Activated naive CD4-positive, alpha-beta T cell treated with anti-CD3 and anti-CD28 coated beads for 36 hours (primary cell): ENCODE data around the gene CHST15. TPM values are rescaled to one million over a fixed set of nuclear protein-coding genes. Genes with fewer than 3 reads are reported as not detected.

Experiments
- CTCF ChIA-PET: fragments of 350-600 bp; sonication (Branson Sonifier 250); formaldehyde crosslinking; loops from one replicate; lab custom pipeline; 2021; ENCODE audit warnings: antibody characterized with exemption; lab: Charles Lee
- DNase-seq: peaks from one replicate; pipeline ENCODE4 v3.0.0-alpha.2; 2020
- H3K27ac Mint-ChIP-seq: one replicate; pipeline ENCODE4 v1.8.0; 2021; ENCODE audit warnings: mild to moderate bottlenecking, mixed read lengths
- H3K27me3 Mint-ChIP-seq: one replicate; pipeline ENCODE4 v1.8.0; 2021; ENCODE audit warnings: low read depth, mixed read lengths
- H3K36me3 Mint-ChIP-seq: one replicate; pipeline ENCODE4 v1.8.0; 2021; ENCODE audit warnings: low read depth, mixed read lengths
- H3K4me1 Mint-ChIP-seq: one replicate; pipeline ENCODE4 v1.8.0; 2021; ENCODE audit warnings: low read depth, mixed read lengths
- H3K4me3 Mint-ChIP-seq: one replicate; pipeline ENCODE4 v1.8.0; 2021; ENCODE audit warnings: mild to moderate bottlenecking, moderate library complexity, mixed read lengths
- H3K9me3 Mint-ChIP-seq: one replicate; pipeline ENCODE4 v1.8.0; 2021; ENCODE audit warnings: mixed read lengths
- intact Hi-C: fragments of 100-400 bp; cut with micrococcal nuclease; formaldehyde crosslinking; loops from one replicate; pipeline ENCODE4 v1.15.1; 2023
- total RNA-seq, 2 experiments: library from RNA; stranded (reverse); gene quantifications; one replicate each; pipeline ENCODE4 v1.2.3, GENCODE V29; 2021

CHST15 gene
- total RNA-seq, 2 experiments from 2014 or later = 0.47 to 0.50 TPM

DNA sequence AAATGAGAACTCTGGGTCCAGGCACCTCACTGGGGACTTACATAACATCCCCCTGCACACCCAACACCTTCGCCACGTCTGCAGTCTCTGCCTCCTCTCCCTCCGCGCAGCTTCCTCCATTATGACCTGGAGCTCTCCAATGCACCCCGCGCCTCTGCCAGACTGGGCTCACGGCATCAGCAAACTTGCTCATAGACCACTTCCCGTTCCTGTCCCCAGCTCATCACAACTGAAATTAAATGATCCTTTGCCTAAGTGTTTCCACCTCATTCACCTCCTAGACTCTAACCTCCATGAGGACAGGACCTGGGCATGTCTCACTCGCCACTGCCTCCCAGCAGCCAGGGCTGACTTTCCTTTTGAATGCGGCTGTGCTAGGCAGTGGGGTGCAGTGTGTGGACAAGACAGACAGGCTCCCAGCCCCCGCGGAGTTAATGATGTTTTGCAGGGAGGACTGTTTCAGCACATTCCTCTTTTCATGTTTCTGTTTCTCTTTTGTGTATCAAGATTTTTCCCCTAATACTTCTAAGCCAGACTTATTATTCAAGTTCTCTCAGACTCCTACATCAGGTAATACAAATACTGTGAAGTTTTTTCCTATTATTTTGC lies 18.8 kb downstream of the CHST15 start:
- peaks cover 10% of the 10 kb centered on the region for H3K4me1 Mint-ChIP-seq
- intact Hi-C loops = no loop called here
- no peaks in the 10 kb centered on the region for H3K9me3 Mint-ChIP-seq
- H3K36me3 Mint-ChIP-seq = no peaks in the 10 kb centered on the region
- peak; percentile 48 for DNase-seq
- no peak overlapping the region for H3K27ac Mint-ChIP-seq
- H3K27me3 Mint-ChIP-seq = peaks cover 2% of the 10 kb centered on the region
- CTCF ChIA-PET = interaction anchor here (1.3 kb wide), 1 partner anchor 79 kb away, joined by 3 read pairs; no protein-coding TSS in a partner anchor
- no peak overlapping the region for H3K4me3 Mint-ChIP-seq

DNA sequence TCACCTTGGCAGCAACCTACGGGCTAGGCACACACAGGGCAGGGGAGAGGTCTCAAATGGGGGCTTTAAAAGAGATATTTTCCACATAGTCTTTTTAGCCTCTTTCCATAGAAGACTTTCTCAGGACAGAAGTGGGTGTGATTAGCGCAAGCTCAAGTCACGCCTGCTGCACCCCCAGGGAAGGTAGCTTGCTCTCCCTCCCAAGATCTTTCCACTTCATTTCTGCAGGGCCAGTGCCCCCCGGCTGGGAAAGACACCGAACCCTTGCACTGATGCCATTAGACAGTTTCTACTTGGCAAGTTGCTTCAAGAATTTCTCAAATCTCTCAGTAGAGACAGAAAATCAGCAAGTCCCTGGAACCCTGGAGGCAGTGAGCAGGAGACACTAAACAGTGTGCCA lies 19.4 kb downstream of the CHST15 start:
- DNase-seq = no peak
- Mint-ChIP-seq H3K4me1 (peaks cover 10% of the 10 kb centered on the region), H3K9me3 (no peaks in the 10 kb centered on the region), H3K27ac (no peak overlapping the region), H3K27me3 (peaks cover 2% of the 10 kb centered on the region), H3K36me3 (no peaks in the 10 kb centered on the region), H3K4me3 (no peak overlapping the region)
- CTCF ChIA-PET = interaction anchor here (1.3 kb wide), 1 partner anchor 78 kb away, joined by 3 read pairs; no protein-coding TSS in a partner anchor
- intact Hi-C loops = no loop called here

DNA sequence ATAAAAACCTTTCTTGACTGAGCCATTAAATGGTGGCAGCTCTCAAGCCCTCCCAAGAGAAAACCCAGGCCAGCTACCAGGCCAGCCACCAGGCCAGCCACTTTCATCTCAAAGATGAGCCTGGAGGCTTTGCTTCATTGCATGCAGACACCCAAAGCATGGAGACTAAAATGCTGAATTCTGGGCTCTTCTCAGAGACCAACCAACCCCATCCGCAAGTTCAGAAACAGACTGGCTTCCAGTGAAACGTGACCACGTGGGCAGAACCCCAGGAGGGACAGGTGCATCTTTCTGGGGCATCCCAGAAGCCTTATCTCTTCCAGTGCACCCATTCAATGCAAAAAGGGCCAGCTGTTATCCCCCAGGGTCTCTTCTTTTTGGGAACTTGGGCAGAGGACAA lies 20.9 kb downstream of the CHST15 start:
- peaks cover 10% of the 10 kb centered on the region for H3K4me1 Mint-ChIP-seq
- H3K4me3 Mint-ChIP-seq = no peak overlapping the region
- H3K9me3 Mint-ChIP-seq = no peaks in the 10 kb centered on the region
- peaks cover 2% of the 10 kb centered on the region for H3K27me3 Mint-ChIP-seq
- no peak for DNase-seq
- H3K27ac Mint-ChIP-seq = no peak overlapping the region
- no peaks in the 10 kb centered on the region for H3K36me3 Mint-ChIP-seq
- CTCF ChIA-PET = no interaction called here
- intact Hi-C loops = no loop called here

DNA sequence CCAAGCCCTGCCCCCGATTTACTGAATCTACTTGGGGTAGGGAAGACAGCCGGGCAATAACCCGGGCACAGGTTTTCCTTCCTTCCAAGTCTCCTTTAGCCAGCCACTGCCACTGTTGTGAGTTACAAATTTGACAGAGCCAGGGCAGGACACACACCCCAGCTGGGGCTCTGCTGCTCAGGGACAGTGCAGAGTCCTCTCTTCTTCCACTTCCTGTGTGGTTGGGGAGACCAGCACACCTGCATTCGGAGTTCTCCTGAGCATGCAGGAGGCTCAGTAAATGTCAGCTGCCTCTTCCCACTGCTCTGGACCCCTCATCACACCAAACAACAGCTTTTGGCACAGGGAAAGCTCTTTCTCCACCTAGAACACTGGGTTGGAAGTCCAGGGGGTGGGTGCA lies 21.3 kb downstream of the CHST15 start:
- no peak overlapping the region for H3K27ac Mint-ChIP-seq
- intact Hi-C loops = no loop called here
- H3K4me3 Mint-ChIP-seq = no peak overlapping the region
- CTCF ChIA-PET = no interaction called here
- no peaks in the 10 kb centered on the region for H3K9me3 Mint-ChIP-seq
- DNase-seq = no peak
- H3K4me1 Mint-ChIP-seq = peaks cover 10% of the 10 kb centered on the region
- H3K36me3 Mint-ChIP-seq = no peaks in the 10 kb centered on the region
- H3K27me3 Mint-ChIP-seq = peaks cover 2% of the 10 kb centered on the region

DNA sequence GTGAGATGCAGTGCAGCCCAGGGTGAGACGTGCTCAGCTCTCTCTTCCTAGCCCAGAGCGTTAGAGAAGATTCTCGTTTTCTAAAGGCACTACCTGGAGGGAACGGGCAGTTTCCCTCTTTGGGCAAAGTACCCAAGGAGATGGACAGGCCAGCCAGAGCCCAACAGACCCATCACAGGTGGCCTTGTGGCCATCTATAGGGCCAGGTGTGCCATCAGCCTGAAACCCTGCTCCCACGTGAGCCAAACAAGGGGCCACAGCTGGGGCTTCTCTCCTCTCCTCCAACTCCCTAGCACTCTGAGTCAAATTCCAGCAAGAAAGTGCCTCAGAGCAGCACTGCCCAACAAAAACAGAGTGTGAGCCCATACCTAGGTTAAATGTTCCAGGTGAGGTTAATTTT lies 22.3 kb downstream of the CHST15 start:
- no peak for DNase-seq
- Mint-ChIP-seq H3K27ac (no peak overlapping the region), H3K36me3 (no peaks in the 10 kb centered on the region), H3K9me3 (no peaks in the 10 kb centered on the region), H3K4me1 (peaks cover 17% of the 10 kb centered on the region), H3K27me3 (peaks cover 4% of the 10 kb centered on the region), H3K4me3 (no peak overlapping the region)
- intact Hi-C loops = no loop called here
- CTCF ChIA-PET = no interaction called here

DNA sequence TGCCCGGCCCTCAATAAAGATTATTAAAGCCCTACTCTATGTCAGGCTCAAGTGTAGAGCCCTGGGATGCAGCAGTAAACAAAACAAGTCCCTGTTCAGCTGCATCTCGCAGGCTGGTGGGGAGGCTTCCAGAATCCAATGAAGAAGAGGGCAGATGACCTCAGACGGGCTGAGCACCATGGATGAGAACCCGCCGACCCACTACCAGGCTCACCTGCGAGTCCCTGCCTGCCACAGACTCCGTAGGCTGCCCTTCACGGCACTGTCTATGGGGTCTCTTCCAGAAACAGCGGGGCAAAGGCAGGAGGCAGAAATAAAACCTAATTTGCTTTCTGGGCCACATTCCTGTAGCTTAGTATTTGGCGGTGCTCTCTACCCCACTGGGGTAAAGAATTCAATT lies 22.7 kb downstream of the CHST15 start:
- no peaks in the 10 kb centered on the region for H3K9me3 Mint-ChIP-seq
- CTCF ChIA-PET = no interaction called here
- intact Hi-C loops = no loop called here

DNA sequence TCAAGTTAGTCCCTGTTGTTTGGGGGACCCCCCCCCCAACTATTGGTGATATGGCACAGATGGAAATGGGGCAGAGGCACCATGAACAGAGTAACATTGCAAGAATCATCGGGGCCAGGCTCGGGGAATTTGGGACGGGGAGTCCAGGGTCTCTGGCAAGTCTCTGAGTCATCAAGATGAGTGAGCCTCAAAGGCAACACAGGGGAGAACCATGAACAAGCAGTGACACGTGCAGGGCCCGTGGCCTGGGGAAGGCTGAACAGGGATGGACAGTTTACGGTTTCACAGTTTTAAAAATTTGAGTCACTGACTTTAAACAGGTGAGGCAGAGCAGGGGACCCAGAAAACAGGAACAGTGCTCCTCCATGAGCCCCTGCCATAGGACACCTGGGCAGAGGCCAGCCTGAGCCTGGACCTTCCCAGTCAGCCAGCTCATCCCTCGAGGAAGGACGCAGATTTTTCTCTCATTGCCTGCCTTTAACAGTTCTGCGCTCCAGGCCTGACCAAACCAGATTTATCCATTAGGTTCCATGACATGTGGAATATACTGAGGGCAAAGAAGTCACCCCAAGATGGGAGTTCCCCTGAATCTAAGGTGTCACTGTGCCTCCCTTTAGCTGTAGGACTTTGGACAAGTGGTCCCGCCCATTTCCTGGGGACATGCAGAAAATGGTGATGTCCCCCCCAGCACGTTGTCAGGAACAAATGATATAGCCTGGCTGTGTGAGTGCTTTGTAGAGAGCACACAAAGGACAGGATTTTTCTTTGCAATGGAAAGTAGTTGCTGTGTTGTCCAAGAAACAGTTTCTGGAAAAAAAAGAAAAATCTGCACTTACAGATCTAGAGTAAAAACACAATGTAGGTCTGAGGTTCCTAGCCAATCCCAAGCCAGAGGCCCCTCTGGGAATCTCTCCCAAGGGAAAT lies 23.8 kb downstream of the CHST15 start:
- H3K27ac Mint-ChIP-seq = no peak overlapping the region
- intact Hi-C loops = no loop called here
- peaks cover 4% of the 10 kb centered on the region for H3K27me3 Mint-ChIP-seq
- H3K36me3 Mint-ChIP-seq = no peaks in the 10 kb centered on the region
- H3K4me3 Mint-ChIP-seq = no peak overlapping the region
- CTCF ChIA-PET = no interaction called here
- H3K4me1 Mint-ChIP-seq = peaks cover 25% of the 10 kb centered on the region
- no peaks in the 10 kb centered on the region for H3K9me3 Mint-ChIP-seq
- no peak for DNase-seq

More for the DNA sequence above, 22.7 kb downstream of the CHST15 start:
- H3K27ac Mint-ChIP-seq = no peak overlapping the region
- no peak overlapping the region for H3K4me3 Mint-ChIP-seq
- peaks cover 20% of the 10 kb centered on the region for H3K4me1 Mint-ChIP-seq
- peaks cover 4% of the 10 kb centered on the region for H3K27me3 Mint-ChIP-seq
- no peak for DNase-seq
- no peaks in the 10 kb centered on the region for H3K36me3 Mint-ChIP-seq

DNA sequence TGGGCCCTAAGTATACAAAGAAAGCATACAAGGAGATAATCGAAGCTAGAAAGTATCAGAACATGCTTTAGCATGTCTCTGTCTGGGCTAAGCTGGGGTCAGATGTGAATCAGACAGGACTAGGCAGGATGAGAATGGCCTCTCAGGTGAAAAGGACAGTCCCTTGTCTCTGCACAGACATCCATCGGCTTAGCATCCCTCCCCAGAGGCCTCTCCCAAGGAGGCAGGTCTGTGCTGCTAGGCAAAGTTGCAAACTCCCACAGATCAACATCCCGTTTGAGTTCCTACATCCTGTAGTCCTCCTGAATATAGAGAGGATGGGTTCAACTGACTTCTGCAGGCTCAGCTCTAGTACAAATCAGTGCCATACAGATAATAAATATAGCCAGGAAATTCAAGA lies 24.5 kb downstream of the CHST15 start:
- no peaks in the 10 kb centered on the region for H3K36me3 Mint-ChIP-seq
- no peak overlapping the region for H3K4me3 Mint-ChIP-seq
- peaks cover 2% of the 10 kb centered on the region for H3K27me3 Mint-ChIP-seq
- CTCF ChIA-PET = no interaction called here
- DNase-seq = no peak
- peaks cover 25% of the 10 kb centered on the region for H3K4me1 Mint-ChIP-seq
- no peaks in the 10 kb centered on the region for H3K9me3 Mint-ChIP-seq
- no peak overlapping the region for H3K27ac Mint-ChIP-seq
- intact Hi-C loops = no loop called here

DNA sequence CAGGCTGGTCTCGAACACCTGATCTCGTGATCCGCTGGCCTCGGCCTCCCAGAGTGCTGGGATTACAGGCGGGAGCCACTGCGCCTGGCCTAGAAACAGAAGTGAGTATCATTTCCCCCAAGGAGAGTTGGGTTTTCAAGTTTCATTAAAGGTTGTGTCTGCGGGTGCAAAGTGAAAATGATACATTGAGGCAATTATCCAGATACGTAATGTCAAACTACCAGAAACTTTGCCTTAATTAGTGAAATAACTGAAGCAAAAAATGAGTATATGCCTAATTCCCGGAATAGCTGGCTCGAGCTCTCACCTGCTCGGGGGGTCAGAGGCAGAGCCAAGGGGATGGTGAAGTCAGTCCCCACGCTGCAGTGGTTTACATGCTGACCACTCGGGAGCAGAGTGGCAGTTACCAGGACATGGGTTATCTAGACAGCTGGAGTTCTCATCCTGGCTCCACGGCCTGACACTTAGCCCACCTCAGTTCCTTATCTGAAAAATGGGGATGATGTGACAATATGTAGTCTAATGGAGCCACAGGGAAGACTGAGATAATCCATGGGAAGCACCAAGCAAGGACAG lies 25.5 kb downstream of the CHST15 start:
- Mint-ChIP-seq H3K4me3 (no peak overlapping the region), H3K27ac (no peak overlapping the region), H3K4me1 (peaks cover 27% of the 10 kb centered on the region), H3K27me3 (peaks cover 2% of the 10 kb centered on the region), H3K36me3 (no peaks in the 10 kb centered on the region), H3K9me3 (no peaks in the 10 kb centered on the region)
- no peak for DNase-seq
- intact Hi-C loops = no loop called here
- CTCF ChIA-PET = no interaction called here

DNA sequence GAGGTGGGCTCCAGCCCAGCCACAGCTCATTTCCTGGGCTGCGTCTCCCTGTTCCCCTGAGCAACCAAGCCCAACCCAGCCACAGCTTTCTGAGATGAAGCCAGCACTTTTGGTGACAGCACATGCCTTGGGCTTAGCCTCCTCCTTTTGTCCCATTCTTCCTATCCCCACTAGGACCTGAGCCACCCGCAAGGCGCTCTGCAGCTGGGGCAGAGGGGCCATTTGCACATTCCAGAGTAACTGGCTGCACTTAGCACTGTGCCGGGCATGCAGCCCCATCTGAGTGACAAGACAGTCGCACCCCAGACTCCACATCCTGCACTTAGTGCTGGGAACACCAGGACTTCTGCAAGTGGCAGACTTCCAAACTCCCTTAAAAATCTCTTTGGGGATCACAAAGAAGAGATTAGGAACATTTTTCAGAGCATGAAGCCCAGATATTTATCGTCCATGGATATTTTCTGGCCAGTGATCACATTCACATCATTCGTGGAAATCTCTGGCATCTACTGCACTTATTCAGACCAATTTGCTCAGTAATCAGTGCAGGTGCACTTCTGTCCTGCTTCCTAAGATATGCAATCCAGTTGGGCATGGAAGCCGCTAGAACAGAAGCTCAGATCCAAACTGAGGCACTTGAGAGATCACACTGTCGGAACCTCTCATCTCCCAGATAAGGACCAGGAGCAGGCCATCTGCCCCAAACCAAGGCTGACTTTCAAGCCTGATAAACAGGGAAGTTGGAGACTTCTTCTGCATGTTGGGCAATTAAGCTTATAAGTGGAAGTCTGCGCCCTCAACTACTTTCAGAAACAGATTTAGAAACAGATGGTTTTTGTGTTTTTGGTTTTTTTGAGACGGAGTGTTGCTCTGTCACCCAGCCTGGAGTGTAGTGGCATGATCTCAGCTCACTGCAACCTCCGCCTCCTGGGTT lies 26.4 kb downstream of the CHST15 start:
- peaks cover 2% of the 10 kb centered on the region for H3K27me3 Mint-ChIP-seq
- CTCF ChIA-PET = interaction anchor here (1.3 kb wide), 1 partner anchor 125 kb away, joined by 4 read pairs; no protein-coding TSS in a partner anchor
- H3K9me3 Mint-ChIP-seq = no peaks in the 10 kb centered on the region
- no peak for DNase-seq
- no peak overlapping the region for H3K4me3 Mint-ChIP-seq
- H3K36me3 Mint-ChIP-seq = no peaks in the 10 kb centered on the region
- peaks cover 30% of the 10 kb centered on the region for H3K4me1 Mint-ChIP-seq
- H3K27ac Mint-ChIP-seq = no peak overlapping the region
- intact Hi-C loops = no loop called here

DNA sequence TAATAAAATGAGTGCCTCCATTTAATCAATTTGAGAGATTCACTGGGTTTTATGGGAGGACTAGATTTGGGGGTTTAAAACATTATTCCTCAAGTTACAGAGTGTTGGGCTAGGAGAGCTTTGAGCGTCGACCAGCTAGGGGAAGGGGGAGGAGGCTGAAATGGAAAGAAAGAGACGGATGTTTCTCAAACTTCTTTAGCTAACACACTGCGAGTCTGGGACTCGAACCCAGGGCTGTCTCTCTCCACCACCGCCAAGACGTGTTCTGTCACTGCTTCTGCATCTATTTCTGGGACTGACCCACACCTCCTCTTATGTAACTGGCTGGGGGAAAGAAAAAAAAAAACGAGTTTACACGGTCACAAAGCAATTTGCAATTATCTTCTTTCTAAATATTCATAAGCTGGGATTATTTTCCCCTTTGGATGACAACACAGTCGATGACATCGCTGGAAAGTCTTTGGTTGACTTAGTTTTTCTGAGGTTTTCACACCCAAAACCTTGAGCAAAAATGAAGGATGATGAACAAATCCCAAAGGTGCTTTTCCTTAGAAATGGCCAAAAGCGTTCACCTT lies 27.2 kb downstream of the CHST15 start:
- CTCF ChIA-PET = interaction anchor here (1.3 kb wide), 1 partner anchor 126 kb away, joined by 4 read pairs; no protein-coding TSS in a partner anchor
- no peak for DNase-seq
- Mint-ChIP-seq H3K27me3 (peaks cover 2% of the 10 kb centered on the region), H3K4me1 (peaks cover 29% of the 10 kb centered on the region), H3K27ac (no peak overlapping the region), H3K9me3 (no peaks in the 10 kb centered on the region), H3K4me3 (no peak overlapping the region), H3K36me3 (no peaks in the 10 kb centered on the region)
- intact Hi-C loops = no loop called here
